Neutrophil (primary cell): ENCODE data around the gene ASGR1.
"Not testable (repeated sequence)": the region's sequence is repeated elsewhere in the genome, so short reads cannot be mapped to it uniquely, and the experiment has no call there.

ENCODE experiments used
- H3K27ac ChIP-seq: fragments of 200-600 bp; sonication (generic); 2 replicates; pipeline ENCODE4 v1.5.1; 2016; ENCODE audit warnings: mild to moderate bottlenecking, moderate library complexity
- H3K27me3 ChIP-seq: fragments of 200-600 bp; sonication (generic); 2 replicates; pipeline ENCODE4 v1.6.0; 2016; ENCODE audit warnings: mild to moderate bottlenecking
- H3K36me3 ChIP-seq: fragments of 200-600 bp; sonication (generic); 2 replicates; pipeline ENCODE4 v1.5.1; 2017
- H3K4me1 ChIP-seq, 2 experiments: fragments of 200-600 bp in 1 of 2; sonication (generic) in 1 of 2; 1 replicate in 1 of 2; 2 replicates in 1 of 2; pipeline versions ENCODE4 v1.5.1 to v1.6.1; 2013 to 2016; ENCODE audit warnings: low read depth in 1 of 2, low read length in 1 of 2, mild to moderate bottlenecking in 1 of 2, moderate library complexity in 1 of 2; ENCODE audit not compliant: control insufficient read depth in 1 of 2, insufficient read depth in 1 of 2
- H3K4me3 ChIP-seq, 2 experiments: fragments of 200-600 bp in 1 of 2; sonication (generic) in 1 of 2; 1 replicate in 1 of 2; 2 replicates in 1 of 2; pipeline ENCODE4 v1.5.1; 2013 to 2016; ENCODE audit warnings: low read depth in 1 of 2, low read length in 1 of 2, mild to moderate bottlenecking in 1 of 2, moderate library complexity in 1 of 2
- H3K9me3 ChIP-seq: fragments of 200-600 bp; sonication (generic); 2 replicates; pipeline ENCODE4 v1.5.1; 2016
- TF ChIP-seq, protein P1 (sequence below): fragments of 200-600 bp; sonication (generic); IDR thresholded peaks from 2 replicates; pipeline ENCODE4 v1.5.1; 2016; ENCODE audit warnings: antibody characterized with exemption

The ASGR1 gene

DNA sequence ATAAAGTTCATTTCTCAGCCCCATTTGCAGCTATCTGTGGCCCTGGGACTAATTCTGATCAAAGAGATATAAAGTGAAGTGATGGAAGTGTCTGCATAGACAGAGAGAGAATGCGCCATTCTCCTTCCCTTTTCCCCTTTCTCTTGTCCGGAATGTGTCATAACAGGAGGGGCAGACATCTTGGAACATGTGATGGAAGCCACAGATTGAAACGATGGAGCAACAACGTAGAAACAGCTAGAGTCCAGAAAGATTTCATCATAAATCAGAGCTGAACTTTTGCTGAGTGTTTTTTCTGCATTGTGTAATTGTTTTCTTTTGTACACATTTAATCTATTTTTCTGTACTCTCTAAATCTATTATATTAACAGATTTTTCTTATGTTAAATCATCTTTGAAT lies 11.3 kb downstream of the ASGR1 start:
- Histone ChIP-seq H3K4me1 (peaks cover 0 to 3% of the 10 kb centered on the region in 2 experiments), H3K27me3 (peaks cover 33% of the 10 kb centered on the region), H3K36me3 (no peaks in the 10 kb centered on the region), H3K9me3 (peaks cover 4% of the 10 kb centered on the region), H3K27ac (no peak overlapping the region), H3K4me3 (no peak overlapping the region)
- TF ChIP-seq, protein P1, sequence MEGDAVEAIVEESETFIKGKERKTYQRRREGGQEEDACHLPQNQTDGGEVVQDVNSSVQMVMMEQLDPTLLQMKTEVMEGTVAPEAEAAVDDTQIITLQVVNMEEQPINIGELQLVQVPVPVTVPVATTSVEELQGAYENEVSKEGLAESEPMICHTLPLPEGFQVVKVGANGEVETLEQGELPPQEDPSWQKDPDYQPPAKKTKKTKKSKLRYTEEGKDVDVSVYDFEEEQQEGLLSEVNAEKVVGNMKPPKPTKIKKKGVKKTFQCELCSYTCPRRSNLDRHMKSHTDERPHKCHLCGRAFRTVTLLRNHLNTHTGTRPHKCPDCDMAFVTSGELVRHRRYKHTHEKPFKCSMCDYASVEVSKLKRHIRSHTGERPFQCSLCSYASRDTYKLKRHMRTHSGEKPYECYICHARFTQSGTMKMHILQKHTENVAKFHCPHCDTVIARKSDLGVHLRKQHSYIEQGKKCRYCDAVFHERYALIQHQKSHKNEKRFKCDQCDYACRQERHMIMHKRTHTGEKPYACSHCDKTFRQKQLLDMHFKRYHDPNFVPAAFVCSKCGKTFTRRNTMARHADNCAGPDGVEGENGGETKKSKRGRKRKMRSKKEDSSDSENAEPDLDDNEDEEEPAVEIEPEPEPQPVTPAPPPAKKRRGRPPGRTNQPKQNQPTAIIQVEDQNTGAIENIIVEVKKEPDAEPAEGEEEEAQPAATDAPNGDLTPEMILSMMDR, result no peak

- Histone ChIP-seq H3K4me1 (peaks cover 0 to 3% of the 10 kb centered on the region in 2 experiments), H3K27me3 (peaks cover 23% of the 10 kb centered on the region), H3K27ac (no peak overlapping the region), H3K36me3 (no peaks in the 10 kb centered on the region), H3K4me3 (no peak overlapping the region), H3K9me3 (peaks cover 4% of the 10 kb centered on the region)
- TF ChIP-seq, protein P1, result no peak
These were observed 12.3 kb downstream of the ASGR1 start for GRCh38 chr17:7166873-7167272.

DNA sequence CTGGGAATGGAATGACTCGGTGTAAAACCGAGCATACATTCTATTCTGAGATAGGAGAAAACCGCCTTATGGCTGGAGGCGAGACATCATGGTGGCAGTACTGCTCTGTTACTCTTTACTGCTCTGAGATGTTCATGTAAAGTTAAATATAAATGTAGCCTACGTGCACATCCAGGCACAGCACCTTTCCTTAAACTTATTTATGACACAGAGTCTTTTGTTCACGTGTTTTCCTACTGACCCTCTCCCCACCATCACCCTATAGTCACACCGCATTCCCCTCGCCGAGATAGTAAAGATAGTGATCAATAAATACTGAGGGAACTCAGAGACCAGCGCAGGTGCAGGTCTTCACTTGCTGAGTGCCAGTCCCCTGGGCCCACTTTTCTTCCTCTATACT lies 19.6 kb downstream of the ASGR1 start:
- H3K4me3 ChIP-seq, H3K9me3 ChIP-seq, H3K27ac ChIP-seq, H3K36me3 ChIP-seq, H3K4me1 ChIP-seq: not testable (repeated sequence)
- H3K27me3 ChIP-seq, result peaks cover 50% of the 10 kb centered on the region

DNA sequence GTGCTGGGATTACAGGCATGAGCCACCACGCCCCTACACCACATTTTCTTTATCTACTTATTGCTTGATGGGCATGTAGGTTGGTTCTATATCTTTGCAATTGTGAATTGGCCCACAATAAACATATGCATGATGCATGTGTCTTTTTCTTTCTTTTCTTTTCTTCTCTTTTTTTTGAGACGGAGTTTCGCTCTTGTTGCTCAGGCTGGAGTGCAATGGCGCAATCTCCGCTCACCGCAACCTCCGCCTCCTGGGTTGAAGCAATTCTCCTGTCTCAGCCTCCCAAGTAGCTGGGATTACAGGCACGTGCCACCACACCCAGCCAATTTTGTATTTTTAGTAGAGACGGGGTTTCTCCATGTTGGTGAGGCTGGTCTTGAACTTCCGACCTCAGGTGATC lies 20.7 kb downstream of the ASGR1 start:
- H3K9me3 ChIP-seq, H3K4me1 ChIP-seq, H3K27ac ChIP-seq, H3K4me3 ChIP-seq, H3K36me3 ChIP-seq: not testable (repeated sequence)
- H3K27me3 ChIP-seq, result peaks cover 54% of the 10 kb centered on the region

GRCh38 chr17:7156342-7156940 lies 22.7 kb downstream of the ASGR1 start:
- no peaks in the 10 kb centered on the region for H3K9me3 ChIP-seq

GRCh38 chr17:7147772-7148171 lies 31.4 kb downstream of the ASGR1 start:
- Histone ChIP-seq H3K9me3 (no peaks in the 10 kb centered on the region), H3K36me3 (no peaks in the 10 kb centered on the region), H3K4me3 (no peak overlapping the region), H3K27ac (no peak overlapping the region), H3K27me3 (peaks cover 24% of the 10 kb centered on the region), H3K4me1 (no peaks in the 10 kb centered on the region)
- TF ChIP-seq, protein P1, result no peak

More at GRCh38 chr17:7156342-7156940, 22.7 kb downstream of the ASGR1 start:
- no peaks in the 10 kb centered on the region for H3K36me3 ChIP-seq
- no peaks in the 10 kb centered on the region for H3K4me1 ChIP-seq
- peaks cover 72% of the 10 kb centered on the region for H3K27me3 ChIP-seq
- no peak overlapping the region for H3K27ac ChIP-seq
- TF ChIP-seq, protein P1, result no peak
- no peak overlapping the region for H3K4me3 ChIP-seq
